HPDE6-E6E7 (cell line): Measurements from ENCODE around the gene ATN1.
A peak's percentile ranks its signal among the peaks of the same experiment; 100 is the strongest.

Source experiments
- DNase-seq: peaks from one replicate; pipeline ENCODE4 v3.0.0; 2011; ENCODE audit warnings: missing footprints; ENCODE audit errors: extremely low spot score

Gene ATN1

DNA sequence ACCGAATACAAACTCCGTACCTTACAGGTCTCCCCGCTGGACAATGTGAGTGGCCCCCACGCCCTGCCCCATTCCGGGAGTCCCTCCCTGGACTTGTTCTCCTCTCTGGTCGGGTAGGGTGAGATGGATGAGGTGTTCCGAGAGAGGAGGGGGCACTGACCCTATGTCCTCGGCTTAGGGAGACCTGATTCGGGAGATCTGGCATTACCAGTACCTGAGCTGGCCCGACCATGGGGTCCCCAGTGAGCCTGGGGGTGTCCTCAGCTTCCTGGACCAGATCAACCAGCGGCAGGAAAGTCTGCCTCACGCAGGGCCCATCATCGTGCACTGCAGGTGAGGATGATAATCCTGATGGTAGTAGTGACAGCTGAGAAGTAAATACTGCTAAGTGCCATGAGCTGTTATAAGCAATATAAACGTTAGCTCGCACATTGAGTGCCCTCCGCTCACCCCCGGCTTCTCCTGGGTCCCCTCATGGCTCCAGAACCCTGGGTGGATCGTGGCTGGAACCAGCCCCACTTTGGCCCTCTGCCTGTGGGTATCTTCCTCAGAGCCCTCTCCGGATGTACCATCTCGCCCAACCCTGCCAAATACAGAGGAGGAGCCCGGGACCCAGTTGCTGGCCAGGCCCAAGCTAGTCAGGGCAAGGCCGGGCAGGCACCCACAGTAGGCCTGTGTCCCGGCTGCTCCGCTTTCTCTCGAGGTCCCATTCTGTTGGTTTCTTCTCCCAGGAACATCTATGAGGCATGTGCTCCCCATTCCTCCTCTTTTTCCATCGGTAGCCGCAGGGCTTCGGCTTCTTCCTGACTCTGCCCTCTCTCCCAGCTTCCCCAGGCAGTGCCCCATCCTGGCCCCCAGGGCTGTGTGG is 30.2 kb downstream of the ATN1 start:
- DNase-seq, result no peak

GRCh38 chr12:6958609-6959057 is 30.9 kb downstream of the ATN1 start:
- DNase-seq, result no peak

DNA sequence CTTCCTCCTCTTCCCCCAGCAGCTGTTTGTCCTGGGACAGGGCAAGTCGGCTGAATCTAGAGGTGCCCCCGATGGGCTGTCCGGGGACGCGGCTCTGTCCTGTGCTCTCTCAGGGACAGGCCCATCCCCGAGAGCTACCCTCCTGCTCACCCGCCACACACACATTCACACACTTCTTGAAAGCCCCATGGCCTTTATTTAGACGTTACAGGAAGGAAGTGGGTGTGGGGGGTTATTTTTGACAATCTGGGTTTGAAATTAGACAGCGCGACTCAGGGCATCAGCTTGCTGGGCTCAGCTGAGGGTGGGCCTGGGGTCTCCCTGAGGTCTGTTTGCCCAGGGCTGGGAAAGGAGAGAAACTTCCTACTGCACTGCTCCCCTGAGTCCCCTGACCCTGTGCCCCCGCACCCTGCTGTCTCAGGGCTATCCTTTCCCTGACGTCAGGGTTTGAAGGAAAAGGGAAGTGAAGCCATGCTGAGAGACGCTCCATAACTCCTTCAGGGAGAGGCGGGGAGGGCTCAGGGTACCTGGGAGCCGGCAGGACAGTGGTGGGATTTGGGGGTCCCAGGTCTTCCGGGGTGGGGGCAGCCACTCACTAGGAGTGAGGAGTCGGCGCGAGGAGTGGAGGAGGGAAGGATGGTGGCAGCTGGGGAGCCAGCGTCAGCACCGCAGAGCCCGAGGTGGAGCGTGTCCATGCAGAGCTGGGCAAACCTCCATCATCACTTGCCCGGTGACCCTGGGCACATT is 31.5 kb downstream of the ATN1 start:
- DNase-seq, result no peak

- no peak for DNase-seq
Observed at GRCh38 chr12:6959805-6960592, 32.2 kb downstream of the ATN1 start.

GRCh38 chr12:6960593-6961277 is 33.0 kb downstream of the ATN1 start:
- DNase-seq, result no peak

DNA sequence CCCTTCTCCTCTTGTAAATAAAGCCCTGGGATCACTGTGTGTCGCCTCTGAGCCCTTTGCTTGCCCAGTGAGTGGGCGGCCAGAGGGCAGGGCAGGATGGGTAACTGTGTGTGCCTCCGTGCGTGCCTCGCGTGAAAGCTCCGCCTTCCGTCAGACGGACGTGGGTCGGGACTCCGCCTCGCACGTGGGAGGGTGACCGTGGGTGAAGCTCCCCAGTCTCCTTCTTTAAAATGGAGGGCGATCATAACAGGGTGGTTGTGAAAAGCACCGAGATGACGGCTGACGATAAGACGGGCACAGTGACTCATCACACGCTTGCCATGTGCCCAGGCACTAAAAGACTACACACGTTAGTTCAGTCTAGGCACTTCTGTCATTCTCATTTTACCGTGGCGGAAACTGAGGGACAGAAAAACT is 33.5 kb downstream of the ATN1 start:
- DNase-seq, result peak; percentile 60

- DNase-seq, result peak; percentile 49
Observed at GRCh38 chr12:6961695-6962284, 34.0 kb downstream of the ATN1 start.

DNA sequence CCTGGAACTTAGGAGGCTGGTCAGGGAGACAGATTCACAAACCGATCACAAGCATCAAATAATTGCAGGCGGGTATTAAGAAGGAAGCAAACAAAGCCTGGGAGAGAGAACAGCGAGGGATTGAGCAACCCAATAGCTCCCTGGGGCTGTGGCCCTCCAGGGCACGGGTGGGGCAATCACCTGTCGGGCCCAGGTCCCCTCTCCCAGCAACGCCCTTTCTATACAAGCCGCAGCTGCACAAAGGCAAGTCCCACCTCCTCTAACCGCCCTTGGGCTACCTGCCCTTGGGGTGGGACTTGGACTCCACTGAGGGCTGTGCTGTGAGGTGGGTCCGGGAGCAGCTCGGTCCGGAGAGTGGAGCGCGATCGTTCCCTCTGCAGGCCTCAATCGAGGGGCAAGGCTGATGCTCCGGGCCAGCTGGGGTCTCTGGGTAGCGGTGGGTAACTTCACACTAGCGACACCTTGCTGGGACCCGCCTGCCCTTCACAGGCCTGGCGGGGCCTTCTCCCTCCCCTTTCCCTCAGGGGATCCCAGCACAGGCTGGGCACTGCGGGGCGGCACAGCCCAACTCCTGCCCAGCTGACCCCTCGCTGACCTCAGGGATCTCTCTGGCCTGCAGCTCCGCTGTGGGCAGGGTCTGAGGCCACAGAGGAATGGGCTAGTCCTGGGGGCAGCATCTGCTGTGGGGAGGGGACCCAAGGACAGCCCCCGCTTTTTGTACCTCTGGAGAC is 34.7 kb downstream of the ATN1 start:
- no peak for DNase-seq

DNA sequence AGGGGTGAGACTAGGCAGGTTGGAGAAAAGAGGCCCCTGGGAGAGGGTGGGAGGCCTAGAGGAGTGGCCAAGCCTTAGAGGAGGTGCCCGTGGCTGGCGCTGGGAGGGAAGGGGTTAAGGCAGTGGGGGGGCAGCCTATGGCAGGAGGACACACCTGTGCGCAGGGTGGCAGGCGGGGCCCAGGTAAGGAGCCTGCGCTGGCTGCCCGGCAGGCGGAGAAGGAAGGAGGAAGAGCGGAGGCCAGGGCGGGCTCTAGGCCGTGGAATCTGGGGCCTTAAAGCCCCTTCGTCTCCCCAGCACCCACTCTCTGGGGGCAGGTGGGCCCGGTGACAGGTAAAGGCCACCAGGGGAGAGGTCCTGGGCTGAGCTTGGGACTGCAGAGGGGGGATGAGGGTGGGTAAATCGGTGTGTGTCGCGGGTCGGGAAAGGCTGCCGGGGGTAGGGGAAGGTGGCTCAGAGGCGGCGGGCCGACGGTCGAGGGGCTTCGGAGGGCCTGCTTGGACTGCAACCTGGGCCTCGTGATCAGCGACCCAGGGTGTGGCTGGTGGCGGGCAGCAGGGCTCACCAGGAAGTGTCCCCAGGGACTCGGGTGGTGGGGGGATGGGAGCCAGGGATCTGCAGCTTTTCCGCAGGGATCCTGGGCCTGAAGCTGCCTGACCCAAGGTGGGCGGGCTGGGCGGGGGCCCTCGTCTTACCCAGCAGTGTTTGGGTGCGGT is 35.4 kb downstream of the ATN1 start:
- DNase-seq, result peak; percentile 92

DNA sequence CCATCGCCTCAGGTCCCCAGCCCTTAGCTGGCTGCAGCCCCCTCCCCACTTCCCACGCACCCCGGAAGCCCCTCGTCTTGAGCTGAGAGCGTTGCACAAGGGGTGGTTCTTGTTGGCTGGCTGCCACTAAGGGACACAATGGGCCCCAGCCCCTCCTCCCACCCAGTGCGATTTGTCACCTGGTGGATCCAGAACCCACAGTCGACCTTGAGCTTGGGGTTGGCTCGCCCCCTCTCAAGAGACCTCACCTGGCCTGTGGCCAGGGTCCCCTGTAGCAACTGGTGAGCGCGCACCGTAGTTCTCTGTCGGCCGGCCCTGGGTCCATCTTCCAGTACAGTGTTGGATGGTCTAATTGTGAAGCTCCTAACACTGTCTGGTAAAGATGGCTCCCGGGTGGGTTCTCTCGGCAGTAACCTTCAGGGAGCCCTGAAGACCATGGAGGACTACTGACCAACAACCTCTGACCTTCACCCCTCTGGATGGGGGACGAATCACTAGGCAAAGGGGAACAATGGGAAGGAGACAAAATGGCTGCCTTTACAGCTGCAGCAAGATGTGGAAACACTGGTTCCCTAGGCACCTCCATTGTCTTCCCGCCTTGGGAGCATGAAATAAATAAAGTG is 36.1 kb downstream of the ATN1 start:
- DNase-seq, result no peak

- no peak for DNase-seq
Observed at GRCh38 chr12:6964605-6965025, 36.9 kb downstream of the ATN1 start.

DNA sequence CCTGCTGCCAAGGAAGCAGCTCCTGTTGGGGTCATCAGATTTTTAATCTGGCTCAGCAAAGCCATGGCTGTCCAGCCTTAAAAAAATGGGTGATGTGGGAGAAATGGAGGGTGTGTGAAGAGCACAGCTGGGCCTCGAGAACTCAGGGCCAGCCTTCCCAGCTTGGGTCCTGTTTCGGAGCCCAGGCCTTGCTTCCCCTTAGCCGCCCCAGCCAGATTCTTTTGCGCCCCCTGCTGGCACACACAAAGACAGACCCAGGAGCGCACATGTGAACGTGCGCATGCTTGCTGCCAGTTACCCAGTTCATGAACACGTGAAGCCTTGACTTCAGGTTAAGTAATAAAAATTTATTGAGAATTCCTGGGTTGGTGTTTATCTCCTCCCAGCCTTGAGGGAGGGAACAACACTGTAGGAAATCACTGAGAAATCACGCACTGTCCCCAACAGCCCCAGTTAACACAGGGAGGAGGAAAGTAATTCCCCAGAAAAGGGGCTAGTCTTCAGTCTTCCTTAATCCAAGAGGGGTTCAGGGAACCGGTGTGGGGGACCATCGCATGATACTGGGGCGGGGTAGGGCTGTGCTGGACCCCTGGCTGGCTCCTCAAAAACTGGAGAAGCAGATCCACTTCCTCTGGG is 37.4 kb downstream of the ATN1 start:
- DNase-seq, result peak; percentile 72

DNA sequence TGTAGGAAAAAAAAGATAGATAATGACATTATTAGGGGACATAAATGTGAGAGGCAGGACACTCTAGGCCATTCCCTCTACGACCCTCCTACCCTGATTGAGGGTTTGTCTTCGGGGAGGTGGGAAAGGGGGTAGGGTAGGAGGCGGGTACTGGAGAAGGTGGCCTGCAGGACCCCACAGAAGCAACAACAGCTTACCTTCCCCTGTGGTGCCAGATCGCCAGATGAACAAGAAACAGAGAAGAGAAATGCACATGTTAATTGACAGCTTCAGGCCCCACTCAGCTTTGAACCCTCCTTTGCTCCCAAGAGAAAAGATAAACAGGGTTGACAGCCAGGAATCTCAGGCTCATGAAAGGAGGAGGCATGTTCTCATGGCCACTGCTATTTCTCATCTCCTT is 38.0 kb downstream of the ATN1 start:
- no peak for DNase-seq

- DNase-seq, result no peak
Observed at GRCh38 chr12:6966351-6966750, 38.6 kb downstream of the ATN1 start.

DNA sequence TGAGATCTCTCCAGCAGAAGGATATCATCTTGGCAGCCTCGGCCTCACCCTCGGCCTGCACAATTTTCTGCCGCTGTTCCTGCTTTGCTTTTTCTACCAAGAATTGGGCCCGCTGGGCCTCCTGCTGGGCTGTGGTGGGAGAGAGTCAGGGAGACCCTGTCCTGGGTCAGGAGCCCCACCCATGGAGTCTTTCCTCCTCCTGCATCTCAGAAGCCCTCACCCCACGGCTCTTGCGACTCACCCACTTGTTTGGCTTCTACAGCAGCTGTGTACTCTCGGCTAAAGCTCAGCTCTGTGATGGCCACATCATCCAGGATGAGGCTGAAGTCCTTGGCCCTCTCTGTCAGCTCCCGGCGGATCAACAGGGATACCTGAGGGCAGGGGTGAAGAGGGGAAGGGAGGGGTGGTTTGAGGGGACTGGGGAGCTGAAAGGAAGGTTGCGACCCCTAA is 39.9 kb downstream of the ATN1 start:
- DNase-seq, result no peak

DNA sequence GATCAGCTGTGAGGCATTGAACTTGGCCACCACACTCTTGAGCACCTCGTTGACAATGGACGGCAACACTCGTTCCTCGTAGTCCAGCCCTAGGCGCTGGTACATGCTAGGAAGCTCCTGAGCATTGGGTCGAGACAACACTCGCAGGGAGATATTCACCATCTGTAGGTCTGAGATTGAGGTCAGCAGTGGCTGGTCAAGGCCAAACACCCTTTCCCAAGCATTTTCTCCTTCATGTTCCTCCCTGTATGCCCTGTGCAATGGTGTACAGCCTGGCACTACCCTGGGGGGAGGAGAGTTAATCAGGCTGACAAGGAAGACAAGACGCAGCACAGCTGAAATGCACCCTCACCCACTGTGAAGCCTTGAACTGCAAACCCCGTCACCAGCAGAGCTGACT is 40.7 kb downstream of the ATN1 start:
- DNase-seq, result no peak

DNA sequence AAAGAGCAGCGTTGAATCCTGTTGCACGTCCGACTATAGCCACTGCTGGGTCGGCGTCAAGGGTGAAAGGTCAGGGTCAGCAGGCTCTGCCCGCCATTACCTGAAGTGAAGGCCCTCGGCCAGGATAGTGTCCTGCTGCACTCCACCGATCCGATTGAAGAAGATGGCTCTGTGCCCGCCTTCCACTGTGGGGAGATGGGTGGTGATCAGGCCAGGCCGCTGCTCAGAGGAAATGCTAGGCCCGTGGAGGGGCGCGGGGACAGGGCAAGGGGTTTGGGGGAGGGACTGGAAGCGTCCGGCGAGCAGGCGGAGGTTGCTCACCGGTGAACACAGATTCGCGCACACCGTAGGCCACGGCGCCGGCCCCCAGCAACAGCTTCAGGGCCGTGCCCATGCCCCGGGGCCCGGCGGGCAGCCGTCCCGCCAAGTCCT is 42.4 kb downstream of the ATN1 start:
- no peak for DNase-seq

DNA sequence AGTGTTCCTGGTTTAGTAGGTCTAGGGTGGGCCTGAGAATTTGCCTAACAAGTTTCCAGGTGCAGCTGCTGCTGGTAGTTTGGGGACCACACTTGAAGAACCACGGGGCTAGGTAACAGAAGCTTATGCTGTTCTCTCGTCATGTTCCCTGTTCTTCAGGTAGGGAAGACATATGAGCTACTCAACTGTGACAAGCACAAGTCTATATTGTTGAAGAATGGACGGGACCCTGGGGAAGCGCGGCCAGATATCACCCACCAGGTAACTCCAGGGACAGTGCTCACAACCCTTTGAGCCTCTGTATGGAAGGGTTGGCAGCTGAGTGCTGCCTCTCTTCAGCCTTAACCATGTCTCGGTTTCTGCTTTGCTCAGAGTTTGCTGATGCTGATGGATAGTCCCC is 46.4 kb downstream of the ATN1 start:
- DNase-seq, result no peak
